IPS-20b (cell line): Measurements from ENCODE around the gene SLC37A2.

ENCODE experiments used
- H3K27ac ChIP-seq: one replicate; pipeline ENCODE4 v1.5.1; 2013; ENCODE audit warnings: low read length
- H3K27me3 ChIP-seq: 2 replicates; pipeline ENCODE4 v1.6.1; 2013; ENCODE audit warnings: mild to moderate bottlenecking, low read length, inconsistent platforms; ENCODE audit not compliant: insufficient read depth
- H3K36me3 ChIP-seq: 2 replicates; pipeline ENCODE4 v1.6.1; 2013; ENCODE audit warnings: low read depth, mild to moderate bottlenecking, inconsistent platforms, low read length, moderate library complexity; ENCODE audit not compliant: insufficient read depth
- H3K4me1 ChIP-seq: 2 replicates; pipeline ENCODE4 v1.6.1; 2013; ENCODE audit warnings: mild to moderate bottlenecking, control low read depth, inconsistent platforms, low read length, moderate library complexity; ENCODE audit not compliant: insufficient read depth
- H3K4me3 ChIP-seq: 2 replicates; pipeline ENCODE4 v1.5.1; 2013; ENCODE audit warnings: mild to moderate bottlenecking, low read length, inconsistent platforms
- H3K9ac ChIP-seq: 2 replicates; pipeline ENCODE4 v1.6.1; 2013; ENCODE audit warnings: low read depth, mild to moderate bottlenecking, inconsistent platforms, low read length, moderate library complexity
- H3K9me3 ChIP-seq: 2 replicates; pipeline ENCODE4 v1.6.1; 2013; ENCODE audit warnings: mild to moderate bottlenecking, low read depth, low read length, inconsistent platforms; ENCODE audit not compliant: insufficient read depth

SLC37A2 gene

DNA sequence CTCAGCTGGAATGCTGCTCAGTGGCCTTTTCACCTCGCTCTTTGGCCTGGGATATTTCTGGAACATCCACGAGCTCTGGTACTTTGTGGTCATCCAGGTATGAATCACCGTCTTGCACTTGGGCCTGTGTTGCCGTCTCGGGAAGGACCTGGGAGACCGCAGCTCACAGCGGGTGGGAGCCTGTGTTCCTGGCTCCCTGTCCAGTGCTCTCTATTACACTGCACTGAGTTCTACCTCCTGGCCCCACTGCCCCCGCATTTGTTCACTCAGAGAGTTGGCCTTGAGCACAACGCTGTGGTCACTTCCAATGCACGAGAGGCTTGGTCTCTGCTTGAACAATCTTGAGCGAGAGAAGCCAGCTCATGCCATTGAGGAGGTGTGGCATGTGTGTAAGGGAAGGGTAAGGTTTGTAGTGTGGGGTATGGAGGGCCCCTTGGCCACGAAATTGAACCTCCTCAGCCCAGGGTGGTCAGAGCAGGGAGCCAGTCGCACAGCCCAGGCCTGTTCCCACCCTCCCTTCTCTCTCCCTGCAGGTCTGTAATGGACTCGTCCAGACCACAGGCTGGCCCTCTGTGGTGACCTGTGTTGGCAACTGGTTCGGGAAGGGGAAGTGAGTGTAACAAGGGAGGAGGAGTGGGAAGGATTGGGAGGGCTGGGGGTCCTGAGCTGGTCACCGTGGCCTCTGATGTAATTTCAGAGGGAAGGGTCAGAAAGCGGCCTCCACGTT lies 16.2 kb downstream of the SLC37A2 start:
- H3K27me3 ChIP-seq = no peaks in the 10 kb centered on the region; the same call in 1 of the 2 replicates
- no peak overlapping the region for H3K9ac ChIP-seq
- H3K9me3 ChIP-seq = no peaks in the 10 kb centered on the region
- H3K36me3 ChIP-seq = no peaks in the 10 kb centered on the region
- no peak overlapping the region for H3K4me3 ChIP-seq
- H3K27ac ChIP-seq = no peak overlapping the region
- no peaks in the 10 kb centered on the region for H3K4me1 ChIP-seq

DNA sequence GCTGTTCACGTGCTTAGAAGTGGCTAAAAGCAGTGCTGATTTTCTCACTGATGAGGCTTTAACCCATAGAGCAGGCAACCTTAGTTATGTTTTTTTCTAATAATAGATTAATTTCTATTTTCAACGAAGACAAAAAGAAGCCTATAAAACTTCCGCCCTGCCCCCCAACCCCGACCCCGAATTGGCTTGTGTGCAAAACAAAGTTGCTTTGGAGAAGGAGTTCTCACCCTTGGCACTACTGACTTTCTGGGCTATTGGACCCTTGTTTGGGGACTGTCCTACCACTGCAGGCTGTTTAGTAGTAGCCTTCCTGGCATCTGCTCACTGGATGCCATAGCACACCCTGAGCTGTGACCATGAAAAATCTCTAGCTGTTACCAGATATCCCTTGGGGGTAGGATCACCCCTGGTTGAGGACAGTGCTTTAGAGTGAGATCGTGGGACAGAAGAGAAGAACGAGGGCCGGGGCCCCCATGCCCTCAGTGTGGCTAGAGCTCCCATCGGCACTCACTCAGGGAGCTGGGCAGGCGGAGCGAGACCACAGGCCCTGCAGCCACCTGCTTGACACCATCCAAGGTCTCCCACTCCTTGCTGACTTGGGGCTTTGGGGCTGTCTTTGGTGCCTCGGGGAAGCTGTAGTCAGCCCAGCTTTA lies 16.9 kb downstream of the SLC37A2 start:
- Histone ChIP-seq H3K9me3 (no peaks in the 10 kb centered on the region), H3K4me1 (no peaks in the 10 kb centered on the region), H3K36me3 (no peaks in the 10 kb centered on the region), H3K27me3 (no peaks in the 10 kb centered on the region; the same call in 1 of the 2 replicates), H3K4me3 (no peak overlapping the region), H3K27ac (no peak overlapping the region), H3K9ac (no peak overlapping the region)

DNA sequence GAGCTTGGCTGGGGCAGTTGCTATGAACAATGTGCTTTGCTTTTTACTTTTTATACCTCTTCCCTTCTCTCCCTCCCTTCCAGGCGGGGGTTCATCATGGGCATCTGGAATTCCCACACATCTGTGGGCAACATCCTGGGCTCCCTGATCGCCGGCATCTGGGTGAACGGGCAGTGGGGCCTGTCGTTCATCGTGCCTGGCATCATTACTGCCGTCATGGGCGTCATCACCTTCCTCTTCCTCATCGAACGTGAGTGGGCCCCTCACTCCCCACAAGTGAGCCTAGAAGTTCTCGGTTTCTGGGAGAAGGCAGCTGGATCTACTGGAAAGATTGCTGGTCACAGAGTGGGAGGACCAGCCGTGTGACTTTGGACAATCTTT lies 17.4 kb downstream of the SLC37A2 start:
- Histone ChIP-seq H3K27ac (no peak overlapping the region), H3K4me3 (no peak overlapping the region), H3K4me1 (no peaks in the 10 kb centered on the region), H3K27me3 (no peaks in the 10 kb centered on the region; the same call in 1 of the 2 replicates), H3K9ac (no peak overlapping the region), H3K9me3 (no peaks in the 10 kb centered on the region), H3K36me3 (no peaks in the 10 kb centered on the region)

DNA sequence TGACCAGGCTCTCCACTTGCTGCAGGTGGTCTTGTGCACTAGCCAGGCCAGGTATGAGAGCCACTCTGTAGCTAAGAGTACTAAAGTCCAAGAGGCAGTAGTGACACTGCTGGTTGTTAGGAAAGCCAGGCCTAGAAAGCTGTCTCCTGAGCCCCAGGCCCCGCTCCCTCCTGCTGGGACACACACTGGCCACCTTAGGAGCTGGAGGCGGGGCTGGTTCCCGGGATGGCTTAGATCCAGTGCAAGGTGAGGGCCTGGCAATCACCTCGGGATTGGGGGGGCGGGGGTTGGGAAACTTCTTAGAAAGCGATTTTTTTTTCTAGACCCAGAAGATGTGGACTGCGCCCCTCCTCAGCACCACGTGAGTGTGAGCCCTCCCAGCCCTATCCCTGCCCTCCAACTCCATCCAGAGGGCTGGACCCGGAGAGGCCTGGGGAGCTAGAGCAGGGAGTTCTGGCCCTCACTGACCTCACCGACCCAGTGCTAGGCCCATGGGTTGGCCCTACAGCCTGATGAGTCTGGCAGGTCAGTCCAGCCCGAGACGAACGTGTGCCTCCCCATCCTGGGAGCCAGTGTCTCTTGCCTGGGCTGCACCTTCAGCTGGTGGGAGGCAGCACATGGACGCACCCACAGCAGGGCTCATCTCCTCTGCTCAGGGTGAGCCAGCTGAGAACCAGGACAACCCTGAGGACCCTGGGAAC lies 18.1 kb downstream of the SLC37A2 start:
- Histone ChIP-seq H3K36me3 (no peaks in the 10 kb centered on the region), H3K9me3 (no peaks in the 10 kb centered on the region), H3K4me3 (no peak overlapping the region), H3K27me3 (no peaks in the 10 kb centered on the region; the same call in 1 of the 2 replicates), H3K4me1 (no peaks in the 10 kb centered on the region), H3K27ac (no peak overlapping the region), H3K9ac (no peak overlapping the region)

DNA sequence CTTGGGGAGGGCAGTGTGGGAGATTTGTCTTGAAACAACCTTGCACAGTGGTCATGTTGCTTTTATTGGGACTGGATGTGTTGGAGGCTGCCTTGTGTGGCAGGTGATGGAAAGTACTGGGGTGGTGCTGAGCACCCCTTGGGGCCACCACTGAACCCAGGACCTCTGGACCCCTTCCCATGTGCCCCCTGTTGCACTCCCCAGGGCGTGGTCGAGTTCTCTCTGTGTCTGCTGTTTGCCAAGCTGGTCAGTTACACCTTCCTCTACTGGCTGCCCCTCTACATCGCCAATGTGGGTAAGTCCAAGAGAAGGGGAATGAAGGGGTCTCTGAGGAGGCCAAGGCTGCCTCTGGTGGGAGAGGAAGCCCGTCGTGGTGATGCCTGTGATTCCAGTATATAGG lies 18.9 kb downstream of the SLC37A2 start:
- Histone ChIP-seq H3K27me3 (no peaks in the 10 kb centered on the region; the same call in 1 of the 2 replicates), H3K27ac (no peak overlapping the region), H3K9me3 (no peaks in the 10 kb centered on the region), H3K4me1 (no peaks in the 10 kb centered on the region), H3K9ac (no peak overlapping the region), H3K4me3 (no peak overlapping the region), H3K36me3 (no peaks in the 10 kb centered on the region)

DNA sequence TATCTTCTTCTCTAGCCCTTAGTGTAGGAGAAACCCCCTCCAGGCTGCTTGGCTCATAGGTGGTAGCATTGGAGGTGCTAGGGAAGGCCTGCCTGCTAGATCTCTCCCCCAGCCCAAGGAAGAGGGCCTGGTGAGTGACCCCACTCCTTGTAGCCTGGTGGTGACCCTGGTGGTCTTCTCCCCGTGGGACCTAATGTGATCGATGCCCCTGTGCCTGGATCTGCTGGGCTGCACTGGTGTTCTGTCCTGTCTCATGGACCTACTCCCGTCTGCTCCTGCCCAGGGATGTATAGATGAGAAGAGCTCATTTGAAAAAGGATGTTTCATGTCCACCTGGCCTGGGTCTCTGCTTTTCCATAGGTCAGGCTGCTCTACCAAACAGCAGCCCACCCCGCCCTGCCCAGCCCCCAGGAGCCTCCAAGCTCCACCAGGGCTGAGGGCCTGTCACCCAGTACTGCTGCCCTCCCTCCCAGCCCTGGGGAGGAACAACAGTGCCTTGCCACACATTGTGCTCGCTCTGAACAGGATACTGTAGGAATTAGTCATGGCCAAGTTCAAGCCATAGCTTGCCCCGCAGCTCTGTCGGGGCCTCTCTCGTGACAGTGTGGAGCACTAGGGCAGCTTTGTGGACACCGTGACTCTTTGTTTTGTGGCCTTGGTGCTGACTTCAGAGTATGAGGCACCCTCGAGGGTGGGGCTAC lies 19.7 kb downstream of the SLC37A2 start:
- Histone ChIP-seq H3K4me3 (no peak overlapping the region), H3K9ac (no peak overlapping the region), H3K9me3 (no peaks in the 10 kb centered on the region), H3K27ac (no peak overlapping the region), H3K36me3 (no peaks in the 10 kb centered on the region), H3K4me1 (no peaks in the 10 kb centered on the region), H3K27me3 (no peaks in the 10 kb centered on the region; the same call in 1 of the 2 replicates)

DNA sequence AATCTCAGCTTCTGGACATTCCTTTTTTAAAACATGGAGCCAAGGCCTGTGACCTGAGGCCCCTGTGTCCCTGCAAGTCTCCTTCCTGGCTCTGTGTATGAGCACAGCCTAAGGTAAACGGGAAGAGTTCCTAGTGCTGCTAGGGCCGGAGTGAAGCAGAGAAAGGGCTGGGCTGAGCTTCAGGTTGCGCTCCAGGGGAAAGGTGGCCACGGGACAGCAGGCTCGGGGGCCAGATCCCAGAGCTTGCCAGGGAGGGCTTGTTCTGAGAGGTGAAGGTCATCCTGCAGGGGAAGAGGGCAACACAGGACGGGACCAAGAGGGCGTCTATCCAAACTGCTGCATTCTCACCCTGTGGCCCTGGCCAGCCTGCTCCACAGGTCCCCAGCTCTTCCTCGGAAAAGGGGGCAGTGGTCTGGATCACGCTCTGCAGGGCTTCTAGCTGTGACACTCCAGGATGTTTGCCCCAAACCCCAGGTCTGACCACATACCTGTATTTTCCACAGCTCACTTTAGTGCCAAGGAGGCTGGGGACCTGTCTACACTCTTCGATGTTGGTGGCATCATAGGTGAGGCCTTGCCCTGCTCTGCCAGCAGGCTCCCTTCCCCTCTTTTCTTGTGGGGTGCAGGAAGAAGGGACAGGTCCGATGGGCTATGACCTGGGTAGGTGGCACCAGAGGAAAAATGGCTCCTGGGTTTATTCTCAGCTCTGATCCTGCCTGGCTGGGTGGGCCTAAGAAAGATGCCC lies 20.4 kb downstream of the SLC37A2 start:
- Histone ChIP-seq H3K36me3 (no peaks in the 10 kb centered on the region), H3K4me3 (no peak overlapping the region), H3K4me1 (no peaks in the 10 kb centered on the region), H3K27me3 (no peaks in the 10 kb centered on the region; the same call in 1 of the 2 replicates), H3K27ac (no peak overlapping the region), H3K9ac (no peak overlapping the region), H3K9me3 (no peaks in the 10 kb centered on the region)

DNA sequence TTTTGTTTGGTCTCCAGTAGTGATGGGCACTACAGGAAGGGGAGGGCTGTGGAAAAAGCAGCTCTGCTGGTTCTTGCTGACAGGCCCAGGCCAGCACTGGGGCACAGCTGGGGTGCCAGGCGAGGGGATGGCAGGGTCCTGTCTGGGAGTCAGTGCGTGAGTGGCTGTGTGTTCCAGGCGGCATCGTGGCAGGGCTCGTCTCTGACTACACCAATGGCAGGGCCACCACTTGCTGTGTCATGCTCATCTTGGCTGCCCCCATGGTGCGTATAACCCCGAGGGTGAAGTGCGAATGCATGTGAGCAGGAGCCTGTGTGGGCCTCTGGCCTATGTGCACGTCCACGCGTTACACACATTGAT lies 20.9 kb downstream of the SLC37A2 start:
- H3K27ac ChIP-seq = no peak overlapping the region
- H3K4me1 ChIP-seq = no peaks in the 10 kb centered on the region
- no peaks in the 10 kb centered on the region for H3K9me3 ChIP-seq
- H3K4me3 ChIP-seq = no peak overlapping the region
- no peaks in the 10 kb centered on the region for H3K36me3 ChIP-seq
- no peak overlapping the region for H3K9ac ChIP-seq
- H3K27me3 ChIP-seq = no peaks in the 10 kb centered on the region; the same call in 1 of the 2 replicates

DNA sequence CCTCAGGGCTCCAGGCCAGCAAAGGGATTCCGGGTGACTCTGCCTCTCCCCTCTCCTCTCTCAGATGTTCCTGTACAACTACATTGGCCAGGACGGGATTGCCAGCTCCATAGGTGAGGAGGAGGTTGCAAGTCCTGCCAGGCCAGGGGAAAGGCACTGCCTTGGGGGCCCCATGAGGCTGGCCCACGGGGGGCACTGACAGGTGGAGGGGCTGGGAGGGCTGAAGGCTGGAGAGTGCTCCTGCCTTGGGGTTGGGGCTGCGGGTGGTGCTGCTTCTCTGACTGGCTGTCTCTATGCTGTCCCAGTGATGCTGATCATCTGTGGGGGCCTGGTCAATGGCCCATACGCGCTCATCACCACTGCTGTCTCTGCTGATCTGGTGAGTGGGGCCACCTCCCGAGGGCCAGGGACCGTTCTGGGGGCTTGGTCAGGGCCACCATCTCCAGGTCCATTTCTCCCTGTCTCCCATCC lies 21.7 kb downstream of the SLC37A2 start:
- H3K4me1 ChIP-seq = no peaks in the 10 kb centered on the region

DNA sequence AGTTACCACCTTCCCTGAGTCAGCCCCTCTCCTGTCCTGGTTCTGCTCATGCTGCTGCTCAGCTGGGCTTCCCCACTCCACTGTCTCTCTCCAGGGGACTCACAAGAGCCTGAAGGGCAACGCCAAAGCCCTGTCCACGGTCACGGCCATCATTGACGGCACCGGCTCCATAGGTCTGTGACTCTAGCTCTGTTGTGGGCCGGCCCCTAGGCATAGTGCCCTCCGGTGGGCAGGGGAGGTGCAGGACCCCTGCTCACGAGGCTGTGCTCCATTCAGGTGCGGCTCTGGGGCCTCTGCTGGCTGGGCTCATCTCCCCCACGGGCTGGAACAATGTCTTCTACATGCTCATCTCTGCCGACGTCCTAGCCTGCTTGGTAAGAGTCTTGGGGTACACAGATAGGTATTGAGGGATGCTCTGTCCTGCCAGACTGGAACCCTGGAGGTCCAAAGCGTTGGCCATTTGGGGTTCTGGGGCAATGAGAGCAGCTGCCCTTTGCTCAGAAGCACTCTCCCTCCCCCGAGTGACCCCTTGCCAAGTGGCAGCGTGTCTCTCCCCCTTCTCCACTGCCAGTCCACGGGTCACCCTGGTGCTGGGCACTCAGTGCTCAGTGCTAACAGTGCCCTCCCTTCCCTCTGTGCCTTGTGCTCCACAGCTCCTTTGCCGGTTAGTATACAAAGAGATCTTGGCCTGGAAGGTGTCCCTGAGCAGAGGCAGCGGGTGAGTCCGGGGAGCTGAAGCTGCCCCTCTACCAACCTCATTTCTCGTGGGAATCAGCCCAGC lies 22.4 kb downstream of the SLC37A2 start:
- Histone ChIP-seq H3K4me1 (no peaks in the 10 kb centered on the region), H3K9me3 (no peaks in the 10 kb centered on the region), H3K27ac (no peak overlapping the region), H3K27me3 (no peaks in the 10 kb centered on the region; the same call in 1 of the 2 replicates), H3K36me3 (no peaks in the 10 kb centered on the region), H3K9ac (no peak overlapping the region), H3K4me3 (no peak overlapping the region)

More for the DNA sequence above, 21.7 kb downstream of the SLC37A2 start:
- Histone ChIP-seq H3K27me3 (no peaks in the 10 kb centered on the region; the same call in 1 of the 2 replicates), H3K36me3 (no peaks in the 10 kb centered on the region), H3K9ac (no peak overlapping the region), H3K9me3 (no peaks in the 10 kb centered on the region), H3K4me3 (no peak overlapping the region), H3K27ac (no peak overlapping the region)
